ENCODE data around the gene RFX5.
A peak's percentile ranks its signal among the peaks of the same experiment; 100 is the strongest.

Gene RFX5

DNA sequence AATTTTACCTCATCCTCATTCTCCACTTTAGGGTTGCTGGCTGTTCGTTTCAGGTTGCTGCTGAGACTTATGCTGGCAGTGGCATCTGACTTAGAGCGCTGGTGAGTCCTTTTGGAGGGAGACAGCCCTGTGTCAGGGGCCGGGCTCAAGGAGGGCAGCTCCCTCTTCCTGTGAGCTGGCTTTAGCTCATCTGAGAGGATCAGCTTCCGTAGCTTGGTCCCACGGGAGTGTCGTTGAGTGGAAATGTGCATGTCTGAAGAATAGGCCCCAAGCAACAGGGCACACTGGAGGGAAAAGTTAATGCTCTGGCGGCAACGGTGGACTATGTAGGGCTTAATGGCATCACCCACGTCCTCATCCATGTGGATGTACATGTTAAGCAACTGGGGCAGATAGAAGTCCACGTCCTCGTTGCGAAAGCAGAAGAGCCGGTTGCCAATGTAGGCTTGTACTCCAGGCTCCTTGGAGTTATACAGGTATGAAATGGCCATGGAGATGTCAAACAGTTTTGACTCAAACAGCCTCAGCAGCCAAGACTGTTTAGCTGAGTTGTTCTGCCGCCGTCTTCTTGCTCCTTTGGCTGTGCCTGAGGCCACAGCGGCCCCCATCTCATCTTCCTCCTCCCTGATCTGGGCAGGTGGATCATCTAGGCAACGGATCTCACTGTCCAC, 31.4 kb downstream of the RFX5 start:
- DNase-seq = no peak

DNA sequence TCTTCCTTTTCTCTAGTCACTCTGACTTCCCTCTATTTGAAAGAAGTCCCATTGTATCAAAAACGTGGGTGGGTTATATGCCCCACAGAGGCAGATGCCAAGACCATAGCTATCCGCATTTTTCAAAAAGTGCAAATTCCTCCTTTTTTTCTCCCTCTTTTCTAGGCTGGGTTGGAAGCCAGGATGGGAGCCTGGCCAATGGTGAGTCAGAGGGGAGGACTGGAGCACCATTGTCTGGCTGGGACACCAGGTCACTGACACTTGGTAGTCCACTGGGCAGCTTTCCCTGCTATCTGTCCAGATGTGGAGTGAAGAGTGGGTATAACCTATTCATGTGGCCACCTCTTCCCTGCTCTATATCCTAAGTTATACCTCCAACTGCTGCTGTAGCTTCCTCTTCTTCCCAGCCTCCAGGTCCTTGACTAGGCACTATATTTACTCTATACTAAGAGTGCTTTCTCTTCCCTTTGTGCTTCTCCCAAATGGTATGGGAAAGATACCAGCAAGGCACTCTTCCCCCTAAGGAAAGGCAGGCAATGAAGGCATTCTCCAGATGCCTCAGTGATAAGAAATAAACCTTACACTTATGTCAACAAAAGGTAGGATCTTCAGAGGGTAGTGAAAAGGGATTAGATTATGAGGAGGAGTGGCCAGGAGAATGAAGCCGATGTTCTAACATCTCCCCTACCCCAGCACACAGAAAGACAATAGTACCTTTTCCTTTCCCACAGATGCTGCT, 32.7 kb downstream of the RFX5 start:
- DNase-seq = no peak

DNA sequence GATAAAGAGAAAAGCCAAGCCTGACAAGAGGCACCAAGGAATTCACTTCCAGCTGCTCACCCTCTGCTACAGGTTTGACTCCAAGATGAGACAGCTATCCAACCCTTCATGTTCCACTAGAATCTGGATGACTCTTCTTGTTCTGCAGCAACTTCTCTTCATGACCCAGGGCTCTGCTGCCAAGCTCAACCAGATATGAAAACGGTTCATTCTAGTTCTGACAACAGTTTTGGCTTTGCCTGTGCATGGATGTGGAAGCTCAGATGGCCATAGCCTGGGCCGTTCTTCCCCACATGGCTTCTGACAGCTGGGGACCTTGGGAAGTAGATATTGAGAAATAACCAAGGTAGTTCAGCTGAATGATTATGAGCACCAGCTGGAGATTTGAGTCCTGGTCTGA, 33.6 kb downstream of the RFX5 start:
- no peak for DNase-seq

DNA sequence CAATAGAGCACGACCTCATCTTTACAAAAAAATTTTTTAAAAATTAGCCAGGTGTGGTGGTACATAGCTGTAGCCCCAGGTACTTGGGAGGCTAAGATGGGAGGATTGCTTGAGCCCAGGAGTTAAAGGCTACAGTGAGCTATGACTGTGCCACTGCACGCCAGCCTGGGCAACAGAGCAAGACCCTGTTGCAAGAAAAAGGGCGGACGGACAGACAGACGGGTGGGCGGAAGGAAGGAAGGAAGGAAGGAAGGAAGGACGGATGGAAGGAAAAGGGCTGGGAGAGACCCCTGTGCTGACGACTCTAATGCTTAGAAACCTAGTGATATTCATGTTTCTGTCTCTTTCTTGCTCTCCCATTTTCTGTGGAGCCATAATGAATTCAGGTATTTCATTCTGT, 34.2 kb downstream of the RFX5 start:
- DNase-seq = no peak

DNA sequence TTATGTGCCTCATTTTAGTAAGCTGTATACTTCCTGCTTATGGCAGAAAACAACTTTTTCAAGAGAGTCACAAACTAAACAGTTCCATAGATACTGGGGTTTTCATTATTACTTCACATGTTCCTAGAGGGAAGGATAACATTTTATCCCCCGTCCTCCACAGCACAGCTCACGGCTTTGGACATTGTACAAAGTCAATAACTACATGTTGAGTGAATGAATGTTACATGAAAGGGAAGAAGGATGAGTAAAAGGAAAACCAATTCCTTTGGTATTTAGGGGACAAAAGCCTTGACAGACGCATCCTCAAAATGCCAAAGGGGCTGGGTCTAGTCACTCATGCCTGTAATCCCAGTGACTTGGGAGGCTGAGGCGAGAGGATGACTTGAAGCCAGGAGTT, 34.6 kb downstream of the RFX5 start:
- DNase-seq = no peak

DNA sequence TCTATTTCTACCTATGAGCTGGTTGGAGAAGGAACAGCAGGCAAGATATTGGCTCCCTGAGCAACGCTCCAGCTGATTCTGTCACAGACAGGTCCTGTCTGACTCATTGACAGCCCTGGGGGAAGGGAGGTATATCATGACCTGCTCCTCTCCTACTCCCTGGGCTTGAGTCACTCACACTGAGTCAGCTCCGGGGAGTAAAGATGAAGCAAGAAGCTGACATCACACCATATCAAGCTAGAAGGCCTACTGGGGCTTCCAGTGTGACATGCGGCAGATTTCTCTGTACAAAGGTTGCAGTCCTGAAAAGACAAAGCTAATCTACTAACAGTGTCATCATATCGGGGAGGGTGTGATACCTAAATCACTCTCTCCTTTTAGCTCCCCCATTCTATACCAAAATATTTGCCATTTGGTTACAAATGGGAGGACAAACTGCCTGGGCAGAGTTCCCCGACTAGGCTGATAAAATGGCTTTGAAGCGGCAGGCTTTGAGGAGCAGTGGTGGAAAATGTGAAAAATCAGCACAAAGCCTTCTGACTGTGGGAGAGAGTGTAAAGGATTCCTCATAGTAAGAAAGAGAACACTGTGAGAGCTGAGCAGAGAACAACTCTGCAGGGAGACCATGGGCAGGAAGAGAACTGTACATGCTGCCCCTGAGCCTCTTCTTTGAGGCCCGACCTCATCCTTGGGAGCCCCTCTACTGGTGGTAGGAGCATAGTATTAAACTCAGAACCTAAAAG, 35.3 kb downstream of the RFX5 start:
- peak; percentile 44 for DNase-seq

DNA sequence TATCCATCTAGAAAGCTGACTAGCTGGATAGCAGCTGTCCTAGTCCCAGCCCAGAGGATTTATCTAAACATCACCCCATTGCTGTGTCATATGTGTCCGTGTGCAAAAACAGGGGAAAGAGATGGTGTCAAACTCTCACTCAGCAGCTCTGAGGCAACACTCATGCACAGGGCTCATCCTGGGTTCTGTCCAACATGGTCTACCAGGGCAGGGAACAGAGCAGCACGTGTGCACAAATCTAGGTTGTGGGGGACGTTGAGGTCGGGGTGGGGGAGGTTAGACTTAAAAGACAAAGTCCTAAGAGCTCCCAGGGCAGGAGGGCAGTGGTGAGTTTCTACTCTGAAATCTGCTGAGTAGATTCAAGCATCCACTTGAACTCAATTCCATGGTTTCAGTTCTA, 36.0 kb downstream of the RFX5 start:
- DNase-seq = no peak

DNA sequence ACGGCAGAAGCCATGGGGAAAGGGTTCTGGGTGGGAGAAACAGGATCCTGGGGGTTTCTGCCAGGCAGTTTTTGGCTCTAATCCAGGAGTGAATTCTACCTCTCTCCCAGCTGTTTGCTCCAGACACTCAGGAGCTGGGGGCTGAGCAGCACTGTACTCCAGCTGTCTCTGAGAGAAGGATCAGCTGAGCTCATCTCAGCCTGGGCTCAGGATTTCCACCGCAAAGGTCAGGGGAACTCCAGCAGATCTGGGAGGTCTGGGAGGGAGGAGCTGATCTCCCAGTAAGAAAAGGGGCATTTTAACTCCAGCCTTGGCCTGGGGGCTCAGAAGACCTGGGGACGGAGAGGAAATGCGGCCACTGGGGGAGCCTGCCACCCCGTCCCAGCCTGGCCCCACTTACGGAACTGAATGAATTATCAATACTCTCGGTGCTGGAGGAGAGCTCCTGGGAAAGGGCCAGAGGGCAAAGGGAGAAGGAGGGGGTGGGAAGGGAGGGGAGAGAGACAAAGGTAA, 37.2 kb downstream of the RFX5 start:
- no peak for DNase-seq

DNA sequence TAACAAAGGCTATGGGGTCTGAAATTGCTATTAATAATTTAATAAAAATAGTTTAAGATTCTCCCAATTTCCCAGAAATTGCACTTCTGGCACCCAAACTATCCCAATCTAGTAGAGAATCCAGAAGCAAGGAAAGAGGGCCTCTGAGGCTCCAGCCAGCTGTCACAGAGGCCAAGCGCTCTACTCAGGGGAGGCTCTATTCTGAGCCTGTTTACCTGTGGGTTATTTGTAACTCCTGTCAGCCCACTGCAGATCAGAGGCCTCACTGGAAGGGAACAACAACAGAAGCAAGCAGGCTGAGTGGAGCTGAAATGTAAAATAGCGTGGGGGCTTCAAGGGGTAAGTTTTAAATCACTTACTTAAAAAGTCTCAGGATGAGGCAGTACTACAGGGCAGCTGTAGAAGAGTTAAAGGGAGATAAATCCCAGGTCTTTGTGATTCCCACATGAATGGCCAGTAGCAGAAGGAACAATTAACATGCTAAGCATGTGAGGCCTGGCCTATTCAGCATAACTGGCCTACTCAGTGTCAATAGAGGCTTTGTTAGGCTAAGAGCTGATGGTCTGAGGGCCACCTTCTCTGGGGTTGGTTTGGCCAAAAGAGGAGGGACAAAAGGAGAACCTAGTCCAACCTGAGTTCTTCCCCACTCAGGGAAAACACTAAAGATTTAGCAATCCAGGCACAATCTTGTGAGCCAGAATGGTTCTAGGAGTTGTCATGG, 52.1 kb downstream of the RFX5 start:
- no peak for DNase-seq

DNA sequence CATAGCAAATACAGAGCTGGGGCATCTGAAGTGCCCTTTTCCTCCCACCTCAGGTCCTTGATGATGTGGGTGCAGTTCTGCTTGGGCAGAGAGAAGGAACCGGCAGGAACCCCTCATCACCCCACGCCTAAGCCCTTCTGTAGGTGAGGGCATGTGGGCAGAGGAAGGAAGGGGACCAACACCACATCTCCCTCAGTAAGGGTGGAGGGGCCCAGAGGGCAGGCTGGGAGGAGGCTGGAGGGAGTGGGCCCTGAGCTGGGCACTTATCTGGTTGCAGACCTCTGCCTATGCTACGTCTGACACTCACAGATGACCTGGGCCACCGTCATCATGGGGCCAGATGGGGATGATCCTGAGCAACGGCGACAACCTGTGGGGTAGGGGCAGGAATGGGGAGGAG, 54.0 kb downstream of the RFX5 start:
- no peak for DNase-seq

DNA sequence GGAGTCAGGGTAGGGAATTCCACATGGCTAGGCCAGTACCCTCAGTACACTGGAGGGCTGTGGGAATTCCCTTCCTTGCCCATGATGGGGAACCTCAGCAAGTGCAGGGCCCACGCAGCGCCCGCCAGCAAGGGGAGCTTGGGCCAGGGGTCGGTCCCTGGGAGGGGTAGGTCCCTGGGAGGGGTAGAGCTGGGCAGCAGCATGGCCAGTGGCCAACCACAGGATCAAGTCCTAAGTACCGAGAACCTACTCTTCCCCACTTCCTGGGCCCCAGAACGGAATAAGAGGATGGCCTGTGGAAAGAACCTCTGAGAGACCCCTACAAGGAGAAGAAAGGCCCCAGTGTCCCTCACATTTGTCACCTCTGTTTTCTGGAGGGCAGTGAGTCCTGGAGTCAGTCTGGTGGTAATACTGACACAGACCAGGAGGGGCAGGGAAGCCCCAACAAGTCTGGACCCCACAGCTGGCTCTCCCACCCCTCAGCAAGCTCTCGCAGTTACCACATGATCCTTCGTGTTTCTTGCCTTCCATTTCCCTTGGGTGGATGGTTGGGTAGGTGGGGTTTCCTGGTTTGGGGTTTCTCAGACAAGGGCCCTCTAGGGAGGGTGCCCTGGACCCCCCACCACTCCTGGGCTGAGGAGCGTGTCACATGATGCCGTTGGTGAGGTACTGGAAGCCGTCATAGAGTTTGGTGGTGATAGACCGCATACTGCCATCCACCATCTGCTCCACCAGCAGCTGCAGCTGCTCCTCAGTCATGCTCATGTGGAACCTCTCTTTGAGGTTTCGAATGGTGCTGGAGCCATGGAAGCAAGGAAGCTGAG, 54.6 kb downstream of the RFX5 start:
- no peak for DNase-seq

DNA sequence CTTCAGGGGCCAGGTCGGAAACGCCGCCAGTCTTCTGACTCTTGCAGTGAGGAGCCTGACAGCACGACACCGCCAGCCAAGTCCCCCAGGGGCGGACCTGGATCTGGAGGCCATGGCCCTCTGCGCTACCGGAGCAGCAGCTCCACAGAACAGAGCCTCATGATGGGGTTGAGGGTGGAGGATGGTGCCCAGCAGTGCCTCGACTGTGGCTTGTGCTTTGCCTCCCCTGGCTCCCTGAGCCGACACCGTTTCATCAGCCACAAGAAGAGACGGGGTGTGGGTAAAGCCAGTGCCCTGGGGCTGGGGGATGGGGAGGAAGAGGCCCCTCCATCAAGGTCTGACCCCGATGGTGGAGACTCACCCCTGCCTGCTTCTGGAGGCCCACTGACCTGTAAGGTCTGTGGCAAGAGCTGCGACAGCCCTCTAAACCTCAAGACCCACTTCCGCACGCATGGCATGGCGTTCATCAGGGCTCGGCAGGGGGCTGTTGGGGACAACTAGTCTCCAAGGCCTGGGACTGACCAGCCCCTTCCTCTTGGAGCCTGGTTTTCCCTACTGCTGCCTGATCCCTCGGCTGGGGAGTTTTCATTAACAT, 56.2 kb downstream of the RFX5 start:
- no peak for DNase-seq
